NB4 (cell line): ENCODE data around the gene ZNF316.

Source experiments
- MAX ChIP-seq: IDR thresholded peaks from 2 replicates; pipeline ENCODE4 v1.6.1; 2011; ENCODE audit warnings: low read depth, low read length
- MYC ChIP-seq: IDR thresholded peaks from 2 replicates; pipeline ENCODE4 v1.6.1; 2011; ENCODE audit warnings: low read depth, low read length
- POLR2A ChIP-seq: IDR thresholded peaks from 2 replicates; pipeline ENCODE4 v1.6.1; 2011; ENCODE audit warnings: mild to moderate bottlenecking; ENCODE audit not compliant: insufficient read length; ENCODE audit errors: extremely low read depth
- TF ChIP-seq, protein P1 (sequence below): IDR thresholded peaks from one replicate; pipeline ENCODE4 v1.5.1; 2012; ENCODE audit warnings: low read depth, low read length

DNA sequence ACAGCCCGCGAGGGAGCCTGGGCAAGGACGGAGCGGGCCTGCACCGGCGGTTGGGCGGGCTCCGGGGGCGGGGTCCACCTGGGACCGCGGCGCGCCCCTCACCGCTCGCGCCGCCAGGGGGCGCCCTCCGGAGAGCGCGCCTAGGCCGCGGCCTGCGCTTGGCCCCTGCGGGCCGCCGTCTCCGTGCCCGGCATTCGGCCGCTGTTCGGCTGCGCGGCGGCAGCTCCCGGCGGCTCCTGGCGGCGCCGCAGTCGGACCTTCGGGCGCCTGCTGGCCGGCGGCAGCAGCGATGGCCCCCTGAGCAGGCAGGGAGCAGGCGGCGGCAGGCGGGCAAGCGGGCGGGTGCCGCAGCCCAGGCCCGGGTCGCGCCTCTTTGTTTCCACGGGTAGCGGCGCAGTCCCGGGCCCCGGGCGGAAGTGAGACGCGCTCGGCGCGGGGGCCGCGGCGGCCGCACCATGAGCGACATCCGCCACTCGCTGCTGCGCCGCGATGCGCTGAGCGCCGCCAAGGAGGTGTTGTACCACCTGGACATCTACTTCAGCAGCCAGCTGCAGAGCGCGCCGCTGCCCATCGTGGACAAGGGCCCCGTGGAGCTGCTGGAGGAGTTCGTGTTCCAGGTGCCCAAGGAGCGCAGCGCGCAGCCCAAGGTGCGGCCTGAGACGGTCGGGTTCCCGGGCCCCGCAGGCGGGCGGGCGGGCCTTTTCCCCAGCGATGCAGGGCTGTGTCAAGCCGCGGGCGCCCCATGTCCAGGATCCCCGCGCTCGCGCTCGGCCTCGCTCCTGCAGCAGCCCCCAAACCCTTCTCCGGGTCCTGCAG is 47.1 kb upstream of the ZNF316 start, which contains the start of gene INTS15:
- peak; percentile 82 for TF ChIP-seq POLR2A
- TF ChIP-seq, protein P1, sequence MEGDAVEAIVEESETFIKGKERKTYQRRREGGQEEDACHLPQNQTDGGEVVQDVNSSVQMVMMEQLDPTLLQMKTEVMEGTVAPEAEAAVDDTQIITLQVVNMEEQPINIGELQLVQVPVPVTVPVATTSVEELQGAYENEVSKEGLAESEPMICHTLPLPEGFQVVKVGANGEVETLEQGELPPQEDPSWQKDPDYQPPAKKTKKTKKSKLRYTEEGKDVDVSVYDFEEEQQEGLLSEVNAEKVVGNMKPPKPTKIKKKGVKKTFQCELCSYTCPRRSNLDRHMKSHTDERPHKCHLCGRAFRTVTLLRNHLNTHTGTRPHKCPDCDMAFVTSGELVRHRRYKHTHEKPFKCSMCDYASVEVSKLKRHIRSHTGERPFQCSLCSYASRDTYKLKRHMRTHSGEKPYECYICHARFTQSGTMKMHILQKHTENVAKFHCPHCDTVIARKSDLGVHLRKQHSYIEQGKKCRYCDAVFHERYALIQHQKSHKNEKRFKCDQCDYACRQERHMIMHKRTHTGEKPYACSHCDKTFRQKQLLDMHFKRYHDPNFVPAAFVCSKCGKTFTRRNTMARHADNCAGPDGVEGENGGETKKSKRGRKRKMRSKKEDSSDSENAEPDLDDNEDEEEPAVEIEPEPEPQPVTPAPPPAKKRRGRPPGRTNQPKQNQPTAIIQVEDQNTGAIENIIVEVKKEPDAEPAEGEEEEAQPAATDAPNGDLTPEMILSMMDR, result peak; percentile 56
- TF ChIP-seq MAX, result peak; percentile 64
- TF ChIP-seq MYC, result peak; percentile 36
